ENCODE data around the gene OR2AE1.

GRCh38 chr7:99839287-99840021 lies 37.4 kb downstream of the OR2AE1 start:
- TF ChIP-seq, protein P1, sequence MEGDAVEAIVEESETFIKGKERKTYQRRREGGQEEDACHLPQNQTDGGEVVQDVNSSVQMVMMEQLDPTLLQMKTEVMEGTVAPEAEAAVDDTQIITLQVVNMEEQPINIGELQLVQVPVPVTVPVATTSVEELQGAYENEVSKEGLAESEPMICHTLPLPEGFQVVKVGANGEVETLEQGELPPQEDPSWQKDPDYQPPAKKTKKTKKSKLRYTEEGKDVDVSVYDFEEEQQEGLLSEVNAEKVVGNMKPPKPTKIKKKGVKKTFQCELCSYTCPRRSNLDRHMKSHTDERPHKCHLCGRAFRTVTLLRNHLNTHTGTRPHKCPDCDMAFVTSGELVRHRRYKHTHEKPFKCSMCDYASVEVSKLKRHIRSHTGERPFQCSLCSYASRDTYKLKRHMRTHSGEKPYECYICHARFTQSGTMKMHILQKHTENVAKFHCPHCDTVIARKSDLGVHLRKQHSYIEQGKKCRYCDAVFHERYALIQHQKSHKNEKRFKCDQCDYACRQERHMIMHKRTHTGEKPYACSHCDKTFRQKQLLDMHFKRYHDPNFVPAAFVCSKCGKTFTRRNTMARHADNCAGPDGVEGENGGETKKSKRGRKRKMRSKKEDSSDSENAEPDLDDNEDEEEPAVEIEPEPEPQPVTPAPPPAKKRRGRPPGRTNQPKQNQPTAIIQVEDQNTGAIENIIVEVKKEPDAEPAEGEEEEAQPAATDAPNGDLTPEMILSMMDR (IDR thresholded peaks at IDR 0.05) = no peak
- peak; percentile 79 to 81 for TF ChIP-seq POLR2A (IDR thresholded peaks at IDR 0.05)

Measured in Peyer's patch (tissue), 4 donors.